Prostate gland (tissue), 2 donors: Measurements from ENCODE around the gene BRCC3. TPM values are rescaled to one million over a fixed set of nuclear protein-coding genes. Genes with fewer than 3 reads are reported as not detected.
A peak's percentile ranks its signal among the peaks of the same experiment; 100 is the strongest.

Experiments
- DNase-seq: peaks from one replicate; pipeline ENCODE4 v3.0.0-alpha.2; 2019; ENCODE audit warnings: low spot score
- H3K27ac ChIP-seq, 2 donors: fragments of 200-600 bp; sonication (generic); 2 replicates each; pipeline ENCODE4 v1.5.1; 2017 to 2019
- H3K27me3 ChIP-seq: fragments of 200-600 bp; sonication (generic); replicated peaks from 2 replicates; pipeline ENCODE4 v1.5.1; 2019; ENCODE audit not compliant: insufficient read depth
- H3K36me3 ChIP-seq, 2 donors: fragments of 200-600 bp; sonication (generic); 1 replicate in 1 of 2; 2 replicates in 1 of 2; pipeline versions ENCODE4 v1.5.1 to v1.8.1; 2017 to 2019
- H3K4me1 ChIP-seq: fragments of 200-600 bp; sonication (generic); replicated peaks from 2 replicates; pipeline ENCODE4 v1.5.1; 2019
- H3K4me3 ChIP-seq, 2 donors: fragments of 200-600 bp; sonication (generic); 2 replicates each; pipeline ENCODE4 v1.5.1; 2017 to 2019
- H3K9me3 ChIP-seq: fragments of 200-600 bp; sonication (generic); 2 replicates; pipeline ENCODE4 v1.5.1; 2017
- POLR2A ChIP-seq: fragments of 450-650 bp; IDR thresholded peaks from one replicate; pipeline ENCODE4 v1.6.1; 2016; ENCODE audit warnings: antibody characterized with exemption, mild to moderate bottlenecking
- POLR2AphosphoS5 ChIP-seq: sonication (generic); formaldehyde crosslinking; IDR thresholded peaks from one replicate; pipeline ENCODE4 v1.6.1; 2017; ENCODE audit warnings: antibody characterized with exemption
- WGBS: methylation state at CpG from one replicate; pipeline ENCODE4 v1.1.5; 2018; 5-methylcytosine and 5-hydroxymethylcytosine counted together
- intact Hi-C: fragments of 100-400 bp; cut with DNase I; formaldehyde crosslinking; loops from one replicate; pipeline ENCODE4 v1.14.2; 2022
- total RNA-seq, 2 donors: library from RNA; depleted of rRNA; stranded (reverse); fragments of >200 nt; gene quantifications; one replicate each; pipeline ENCODE4 v1.1.0, GENCODE V29; 2016
- TF ChIP-seq, protein P1 (sequence below), 4 experiments: fragments of 200-600 bp in 2 of 4; fragments of 450-650 bp in 2 of 4; sonication (generic) in 2 of 4; IDR thresholded peaks; 1 replicate in 3 of 4; 2 replicates in 1 of 4; pipeline ENCODE4 v1.5.1; 2016 to 2019; ENCODE audit warnings: antibody characterized with exemption in 4 of 4, mild to moderate bottlenecking in 2 of 4, moderate library complexity in 2 of 4

The BRCC3 gene
- total RNA-seq, 2 donors from 2014 or later: 10.0 to 19.3 TPM

DNA sequence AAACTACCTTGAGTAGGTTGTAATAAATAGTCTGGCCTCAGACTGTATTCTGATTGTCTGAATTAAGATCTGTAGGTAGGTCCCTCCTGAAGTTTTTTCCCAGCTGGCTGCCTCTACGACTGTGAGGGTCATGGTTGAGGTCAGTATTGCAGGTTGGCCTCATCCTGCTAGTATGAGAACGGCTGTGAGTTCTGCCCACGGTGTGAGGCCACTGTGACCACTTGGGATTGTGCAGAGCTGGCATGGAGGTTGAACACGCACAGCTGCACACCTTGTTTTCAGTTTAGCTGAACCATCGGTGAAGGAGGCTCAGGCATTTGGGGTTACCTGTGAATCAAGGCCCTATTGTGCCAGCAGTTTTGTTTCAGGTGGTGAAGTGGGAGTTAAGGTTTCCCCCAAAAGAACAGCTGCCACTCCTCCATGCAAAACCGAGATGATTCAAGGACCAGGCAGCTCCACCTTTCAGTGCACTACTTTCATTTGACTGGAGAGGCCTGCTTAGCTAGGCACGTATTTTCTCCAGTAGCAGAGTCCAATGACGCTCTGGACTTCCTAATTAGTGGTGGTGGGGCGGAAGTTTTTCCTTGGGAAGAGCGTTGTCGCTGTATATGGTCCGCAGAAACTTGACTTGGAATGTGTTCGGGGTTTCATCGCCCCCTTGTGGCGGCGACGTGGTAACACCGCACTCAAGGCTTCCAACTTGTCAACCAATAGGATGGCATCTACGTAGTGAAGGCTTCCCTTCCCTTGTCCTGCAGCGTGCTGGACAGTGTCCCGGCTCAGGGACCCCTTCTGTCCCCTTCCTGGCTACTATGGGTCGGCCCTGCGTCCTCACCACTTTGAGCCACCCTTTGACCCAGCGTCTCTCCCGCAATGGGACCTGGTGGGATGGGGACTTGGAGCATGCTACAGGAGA is 14.2 kb upstream of the BRCC3 start:
- no peak for TF ChIP-seq POLR2A
- TF ChIP-seq POLR2AphosphoS5: no peak
- TF ChIP-seq, protein P1, sequence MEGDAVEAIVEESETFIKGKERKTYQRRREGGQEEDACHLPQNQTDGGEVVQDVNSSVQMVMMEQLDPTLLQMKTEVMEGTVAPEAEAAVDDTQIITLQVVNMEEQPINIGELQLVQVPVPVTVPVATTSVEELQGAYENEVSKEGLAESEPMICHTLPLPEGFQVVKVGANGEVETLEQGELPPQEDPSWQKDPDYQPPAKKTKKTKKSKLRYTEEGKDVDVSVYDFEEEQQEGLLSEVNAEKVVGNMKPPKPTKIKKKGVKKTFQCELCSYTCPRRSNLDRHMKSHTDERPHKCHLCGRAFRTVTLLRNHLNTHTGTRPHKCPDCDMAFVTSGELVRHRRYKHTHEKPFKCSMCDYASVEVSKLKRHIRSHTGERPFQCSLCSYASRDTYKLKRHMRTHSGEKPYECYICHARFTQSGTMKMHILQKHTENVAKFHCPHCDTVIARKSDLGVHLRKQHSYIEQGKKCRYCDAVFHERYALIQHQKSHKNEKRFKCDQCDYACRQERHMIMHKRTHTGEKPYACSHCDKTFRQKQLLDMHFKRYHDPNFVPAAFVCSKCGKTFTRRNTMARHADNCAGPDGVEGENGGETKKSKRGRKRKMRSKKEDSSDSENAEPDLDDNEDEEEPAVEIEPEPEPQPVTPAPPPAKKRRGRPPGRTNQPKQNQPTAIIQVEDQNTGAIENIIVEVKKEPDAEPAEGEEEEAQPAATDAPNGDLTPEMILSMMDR (IDR thresholded peaks at IDR 0.05): peak; percentile 51 to 74 (median 70)
- H3K36me3 ChIP-seq: no peaks in the 10 kb centered on the region
- no peak overlapping the region for H3K27ac ChIP-seq
- H3K4me3 ChIP-seq: no peak overlapping the region
- H3K9me3 ChIP-seq: no peaks in the 10 kb centered on the region
- no peaks in the 10 kb centered on the region for H3K4me1 ChIP-seq
- intact Hi-C loops: loop anchor here (2.0 kb wide), 1 partner anchor 76 kb away; no protein-coding TSS in a partner anchor
- 14% methylated on average over 22 of the region's 25 CpGs for WGBS
- no peaks in the 10 kb centered on the region for H3K27me3 ChIP-seq
- peak; percentile 39 for DNase-seq

DNA sequence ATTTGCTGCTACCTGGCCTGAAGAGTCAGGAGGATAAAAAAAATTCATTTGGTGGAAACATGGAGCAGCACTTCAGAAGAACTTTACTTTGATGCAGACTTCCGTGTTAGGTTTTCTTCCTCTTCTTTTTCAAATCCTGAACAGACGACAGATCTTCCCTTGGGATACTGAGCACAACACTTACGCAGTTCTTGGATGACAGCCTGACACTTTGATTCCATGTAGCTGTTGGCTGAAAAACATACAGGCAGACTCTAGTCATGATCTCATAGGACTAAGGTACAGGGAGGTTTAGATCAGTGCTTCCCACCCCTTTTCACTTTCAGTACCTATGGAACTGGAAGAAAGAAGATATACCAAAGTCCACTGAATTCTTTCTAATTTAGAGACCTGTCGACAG is 9.5 kb upstream of the BRCC3 start:
- no peaks in the 10 kb centered on the region for H3K27me3 ChIP-seq
- TF ChIP-seq POLR2AphosphoS5: no peak
- TF ChIP-seq, protein P1 (IDR thresholded peaks at IDR 0.05): no peak
- TF ChIP-seq POLR2A: no peak
- no peaks in the 10 kb centered on the region for H3K9me3 ChIP-seq
- intact Hi-C loops: no loop called here
- H3K4me3 ChIP-seq: no peak overlapping the region
- no peaks in the 10 kb centered on the region for H3K36me3 ChIP-seq
- H3K4me1 ChIP-seq: no peaks in the 10 kb centered on the region
- H3K27ac ChIP-seq: no peak overlapping the region
- DNase-seq: no peak
- 80% methylated on average over 4 of the region's 4 CpGs for WGBS

DNA sequence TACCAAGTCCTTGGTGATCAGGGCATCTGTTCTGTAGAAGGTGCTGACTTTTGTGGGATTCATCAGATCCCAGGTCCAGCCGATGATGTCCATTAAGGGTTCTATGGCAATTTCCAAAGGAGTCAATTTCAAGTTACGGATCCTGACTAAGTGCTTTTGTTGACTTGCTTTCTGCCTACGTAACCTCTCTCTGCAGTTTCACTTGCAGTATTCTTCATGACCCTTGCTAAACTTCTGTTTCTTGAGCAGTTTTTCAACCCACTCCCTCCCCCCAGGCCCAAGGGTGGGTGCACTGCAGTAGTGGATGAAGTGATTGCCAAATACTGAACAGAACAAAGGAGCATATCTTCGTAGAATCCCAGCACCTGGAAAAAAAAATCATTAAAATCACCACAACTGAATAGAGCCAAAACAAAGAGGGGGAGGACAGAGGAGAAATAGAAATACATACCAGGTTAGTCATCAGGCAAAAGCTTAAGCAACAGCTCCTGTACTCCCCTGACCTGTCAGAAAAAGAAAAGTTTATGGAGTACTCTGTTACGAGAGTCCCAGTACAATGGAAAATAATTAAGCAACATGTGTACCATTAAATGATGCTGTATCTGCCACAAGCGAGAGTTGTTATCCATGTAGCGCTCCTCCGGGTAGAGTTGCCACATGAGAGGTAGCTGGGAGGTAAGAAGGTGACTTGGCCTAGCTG is 6.1 kb upstream of the BRCC3 start:
- intact Hi-C loops: no loop called here
- no peaks in the 10 kb centered on the region for H3K9me3 ChIP-seq
- no peaks in the 10 kb centered on the region for H3K27me3 ChIP-seq
- no peak overlapping the region for H3K27ac ChIP-seq
- no peak overlapping the region for H3K4me3 ChIP-seq
- H3K4me1 ChIP-seq: no peaks in the 10 kb centered on the region
- 56% methylated on average over 8 of the region's 8 CpGs for whole genome bisulfite sequencing
- H3K36me3 ChIP-seq: no peaks in the 10 kb centered on the region
- DNase-seq: no peak
- TF ChIP-seq POLR2A (no peak), POLR2AphosphoS5 (peak; percentile 40)
- TF ChIP-seq, protein P1 (IDR thresholded peaks at IDR 0.05): no peak

DNA sequence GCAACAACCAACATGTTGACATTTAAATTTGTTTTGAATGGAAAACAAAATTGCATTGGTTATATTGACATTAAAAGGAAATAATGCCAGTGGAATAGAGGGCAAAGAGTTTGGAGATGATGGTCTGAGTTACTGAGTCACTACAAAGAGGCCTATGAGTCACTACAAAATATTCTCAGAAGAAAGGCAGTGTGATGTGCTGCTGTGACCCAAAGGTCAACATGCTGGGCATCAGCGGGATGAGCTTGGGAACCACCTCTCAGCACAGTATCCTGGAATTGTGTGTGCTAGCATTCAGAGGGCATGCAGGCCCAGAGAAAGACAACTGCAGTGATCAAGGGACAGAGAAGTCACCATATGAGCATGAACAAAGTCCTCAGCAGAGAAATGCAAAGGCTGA is 3.1 kb upstream of the BRCC3 start:
- Histone ChIP-seq H3K4me1 (no peaks in the 10 kb centered on the region), H3K4me3 (no peak overlapping the region), H3K27me3 (no peaks in the 10 kb centered on the region), H3K27ac (no peak overlapping the region), H3K9me3 (no peaks in the 10 kb centered on the region), H3K36me3 (no peaks in the 10 kb centered on the region)
- DNase-seq: no peak
- TF ChIP-seq, protein P1 (IDR thresholded peaks at IDR 0.05): no peak
- no peak for TF ChIP-seq POLR2AphosphoS5
- no peak for TF ChIP-seq POLR2A
- intact Hi-C loops: no loop called here
- no CpG with 5 or more reads among the region's 1 CpG for WGBS
